ENCODE data around the gene PSTPIP1.

Gene PSTPIP1

GRCh38 chr15:77019521-77020331 is 24.8 kb downstream of the PSTPIP1 start:
- Histone ChIP-seq H3K4me2 (ENCODE audit: low read length) (no peak overlapping the region), H3K9me3 (ENCODE audit: control insufficient read depth, low read length) (no peaks in the 10 kb centered on the region), H2AFZ (no peak overlapping the region), H3K79me2 (no peaks in the 10 kb centered on the region), H3K9ac (no peak overlapping the region), H3K27me3 (ENCODE audit: control insufficient read depth, insufficient read depth, low read length) (no peaks in the 10 kb centered on the region), H3K27ac (no peak overlapping the region), H3K4me1 (no peaks in the 10 kb centered on the region), H3K36me3 (ENCODE audit: control insufficient read depth, insufficient read depth, low read length) (no peaks in the 10 kb centered on the region), H3K4me3 (ENCODE audit: low read depth, low read length) (no peak overlapping the region)
- no peak for TF ChIP-seq CTCF (IDR thresholded peaks at IDR 0.05)

DNA sequence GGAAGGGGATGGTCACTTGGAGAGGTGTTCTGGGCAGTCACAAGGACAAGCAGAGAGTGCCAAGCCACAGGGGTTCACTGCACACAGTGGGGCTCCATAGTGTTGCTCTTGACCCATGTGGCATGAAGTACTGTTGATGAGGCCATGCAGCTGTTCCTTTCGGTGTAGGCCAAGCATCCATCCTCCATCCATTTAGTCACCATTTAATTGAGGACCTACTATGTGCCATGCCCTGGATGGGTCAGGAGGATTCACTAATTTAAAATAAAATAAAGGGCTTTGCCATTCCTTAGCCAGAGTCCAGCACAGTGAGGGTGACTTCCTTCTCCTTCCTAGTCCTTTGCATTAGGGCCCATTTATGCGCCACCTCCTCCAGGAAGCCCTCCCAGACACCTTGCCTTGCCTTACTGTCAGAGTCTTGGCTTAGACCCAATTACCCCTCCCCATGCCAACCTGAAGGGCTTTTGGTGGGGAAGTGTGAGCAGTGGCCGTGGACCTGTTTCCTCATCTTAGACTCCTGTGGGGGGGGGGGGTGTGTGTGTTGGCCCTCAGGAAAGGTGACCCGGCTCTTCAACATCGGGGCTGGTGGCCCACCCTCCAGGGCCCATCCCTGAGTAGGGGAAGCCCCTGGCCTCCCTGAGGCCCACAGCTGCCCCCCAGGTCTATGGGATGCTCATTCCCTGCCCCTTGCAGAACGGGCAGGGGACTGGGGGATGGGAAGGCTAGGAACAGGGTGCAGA is 25.6 kb downstream of the PSTPIP1 start:
- Histone ChIP-seq H3K27ac (no peak overlapping the region), H3K27me3 (ENCODE audit: control insufficient read depth, insufficient read depth, low read length) (no peaks in the 10 kb centered on the region), H2AFZ (no peak overlapping the region), H3K36me3 (ENCODE audit: control insufficient read depth, insufficient read depth, low read length) (no peaks in the 10 kb centered on the region), H3K9me3 (ENCODE audit: control insufficient read depth, low read length) (no peaks in the 10 kb centered on the region), H3K9ac (no peak overlapping the region), H3K4me1 (no peaks in the 10 kb centered on the region), H3K4me2 (ENCODE audit: low read length) (no peak overlapping the region), H3K79me2 (no peaks in the 10 kb centered on the region), H3K4me3 (ENCODE audit: low read depth, low read length) (no peak overlapping the region)
- no peak for TF ChIP-seq CTCF (IDR thresholded peaks at IDR 0.05)

GRCh38 chr15:77021088-77021481 is 26.2 kb downstream of the PSTPIP1 start:
- Histone ChIP-seq H3K4me3 (ENCODE audit: low read depth, low read length) (no peak overlapping the region), H3K4me1 (no peaks in the 10 kb centered on the region), H3K36me3 (ENCODE audit: control insufficient read depth, insufficient read depth, low read length) (no peaks in the 10 kb centered on the region), H2AFZ (no peak overlapping the region), H3K79me2 (no peaks in the 10 kb centered on the region), H3K9me3 (ENCODE audit: control insufficient read depth, low read length) (no peaks in the 10 kb centered on the region), H3K9ac (no peak overlapping the region), H3K4me2 (ENCODE audit: low read length) (no peak overlapping the region), H3K27ac (no peak overlapping the region), H3K27me3 (ENCODE audit: control insufficient read depth, insufficient read depth, low read length) (no peaks in the 10 kb centered on the region)
- no peak for TF ChIP-seq CTCF (IDR thresholded peaks at IDR 0.05)

DNA sequence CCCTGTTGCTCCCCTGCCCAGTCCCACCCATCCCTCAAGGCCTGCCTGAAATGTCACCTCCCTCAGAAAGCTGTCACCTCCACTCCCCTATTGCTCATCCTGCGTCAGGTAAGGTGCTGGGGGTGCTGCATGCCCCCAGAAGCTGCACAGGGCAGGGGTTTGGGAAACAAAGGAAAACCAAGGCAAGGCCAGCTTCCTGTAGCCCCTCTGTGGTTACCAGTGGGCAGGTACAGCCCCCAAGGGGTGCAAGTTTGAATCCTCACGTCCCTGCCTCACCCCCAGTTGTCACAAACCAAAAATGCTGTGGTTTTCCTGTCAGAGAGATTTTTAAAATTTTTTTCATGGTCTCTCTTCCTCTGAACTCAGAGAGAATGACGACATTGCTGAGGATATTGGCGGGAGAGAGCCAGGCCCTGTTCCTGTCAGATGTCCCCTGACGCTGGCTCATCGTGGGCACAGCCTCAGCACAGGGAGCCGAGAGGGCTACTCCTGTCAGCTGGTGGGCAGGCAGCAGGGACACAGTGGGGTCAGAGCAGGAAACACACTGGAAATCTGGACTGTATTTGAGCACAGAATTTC is 27.0 kb downstream of the PSTPIP1 start:
- no peak for TF ChIP-seq CTCF (IDR thresholded peaks at IDR 0.05)

More for the DNA sequence above, 27.0 kb downstream of the PSTPIP1 start:
- H3K36me3 ChIP-seq (ENCODE audit: control insufficient read depth, insufficient read depth, low read length): no peaks in the 10 kb centered on the region
- no peak overlapping the region for H3K4me3 ChIP-seq (ENCODE audit: low read depth, low read length)
- no peaks in the 10 kb centered on the region for H3K4me1 ChIP-seq
- H3K79me2 ChIP-seq: no peaks in the 10 kb centered on the region
- no peak overlapping the region for H3K27ac ChIP-seq
- H3K4me2 ChIP-seq (ENCODE audit: low read length): no peak overlapping the region
- no peak overlapping the region for H3K9ac ChIP-seq
- no peaks in the 10 kb centered on the region for H3K9me3 ChIP-seq (ENCODE audit: control insufficient read depth, low read length)
- no peaks in the 10 kb centered on the region for H3K27me3 ChIP-seq (ENCODE audit: control insufficient read depth, insufficient read depth, low read length)
- no peak overlapping the region for H2AFZ ChIP-seq

Measured in parathyroid adenoma (tissue), 2 donors.